NT2/D1 (cell line): ENCODE data around the gene ANO1.

Source experiments
- SUZ12 ChIP-seq: IDR thresholded peaks from 2 replicates; pipeline ENCODE4 v1.6.1; 2011; ENCODE audit not compliant: insufficient read length, insufficient read depth; ENCODE audit errors: extremely low read depth
- YY1 ChIP-seq: IDR thresholded peaks from 2 replicates; pipeline ENCODE4 v1.6.1; 2011; ENCODE audit not compliant: insufficient read length, insufficient read depth
- ZNF274 ChIP-seq: IDR thresholded peaks from 2 replicates; pipeline ENCODE4 v1.6.1; 2011; ENCODE audit warnings: mild to moderate bottlenecking, low read depth, low read length

- TF ChIP-seq SUZ12 (no peak), YY1 (no peak), ZNF274 (no peak)
These were observed 66.1 kb downstream of the ANO1 start for GRCh38 chr11:70144262-70144661.
